Cardiac septum (tissue), 1 donor: Measurements from ENCODE around the gene DPY19L1. TPM values are rescaled to one million over a fixed set of nuclear protein-coding genes. Genes with fewer than 3 reads are reported as not detected.
"Not testable (repeated sequence)": the region's sequence is repeated elsewhere in the genome, so short reads cannot be mapped to it uniquely, and the experiment has no call there.

Experiments used
- DNase-seq: peaks from one replicate; pipeline ENCODE4 v3.0.0-alpha.2; 2020; ENCODE audit warnings: low spot score
- intact Hi-C: fragments of 100-400 bp; cut with DNase I; formaldehyde crosslinking; loops from one replicate; pipeline ENCODE4 v1.14.0; 2022
- long read RNA-seq: library from polyadenylated mRNA; unstranded; transcript quantifications from one replicate; pipeline ENCODE4 v2.0.0, GENCODE V29; 2021
- total RNA-seq: library from RNA; stranded (reverse); fragmentation: NEBNext Ultra II Directional; extraction: Animal tissue kit (Norgen Biotek cat#: 25700); gene quantifications from one replicate; pipeline ENCODE4 v1.2.1, GENCODE V29; 2021
- donor health status: DM: no; HTN: no; CAD: no.

DPY19L1 gene
- 29.0 TPM for total RNA-seq
- long read RNA-seq, full-length matches to known transcripts = 9 of 13 reads
- long read RNA-seq, partial matches to known transcripts = 1 of 13 reads
- long read RNA-seq, other reads (novel, unspliced or antisense) = 3 of 13 reads

DNA sequence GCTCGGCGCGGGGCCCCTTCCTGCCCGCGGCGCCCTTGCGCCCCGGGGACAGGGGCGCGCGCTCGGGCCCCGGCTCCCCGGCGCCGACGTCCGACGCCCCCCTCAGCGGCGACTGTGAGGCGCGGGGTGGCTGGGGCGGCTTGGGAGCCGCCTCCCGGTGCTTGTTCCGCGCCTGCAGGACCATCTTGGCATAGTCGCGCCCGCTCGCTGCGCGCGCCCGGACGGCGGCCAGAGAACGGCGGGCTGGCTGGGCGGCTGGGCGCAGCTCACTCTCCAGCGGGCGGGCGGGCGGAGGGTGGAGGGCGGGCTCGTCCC, at the start of gene DPY19L1:
Gene DPY19L1 (minus strand): TSS at position 275 of the 315 bp plus-strand sequence. CDS start 91 bp downstream, at position 184.
- intact Hi-C loops = loop anchor here (10.0 kb wide), 2 partner anchors 282 to 422 kb away; no protein-coding TSS in a partner anchor

GRCh38 chr7:35079517-35079916, 42.2 kb upstream of the DPY19L1 start:
- DNase-seq = not testable (repeated sequence)
- intact Hi-C loops = loop anchor here (10.0 kb wide), 1 partner anchor 455 kb away; no protein-coding TSS in a partner anchor

More for the DNA sequence above, at the start of gene DPY19L1:
- DNase-seq = no peak

DNA sequence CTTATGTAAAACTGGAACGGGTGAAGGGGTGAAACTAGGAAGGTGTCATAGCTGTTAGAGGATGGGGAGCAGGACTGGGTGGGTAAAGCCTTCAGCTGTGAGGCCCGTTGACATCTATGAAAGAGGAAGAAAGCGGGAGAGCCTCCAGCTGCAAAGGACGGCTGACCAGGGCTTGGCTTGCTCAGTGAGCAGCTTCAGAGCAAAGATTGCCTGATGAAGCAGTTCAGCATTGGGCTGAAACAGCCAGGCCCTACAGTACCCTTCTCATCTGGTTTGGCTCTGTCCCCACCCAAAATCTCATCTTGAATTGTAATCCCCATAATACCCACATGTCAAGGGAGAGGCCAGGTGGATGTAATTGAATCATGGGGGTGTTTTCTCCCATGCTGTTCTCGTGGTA, 36.7 kb upstream of the DPY19L1 start:
- DNase-seq = not testable (repeated sequence)
- intact Hi-C loops = loop anchor here (10.0 kb wide), 1 partner anchor 461 kb away; no protein-coding TSS in a partner anchor

DNA sequence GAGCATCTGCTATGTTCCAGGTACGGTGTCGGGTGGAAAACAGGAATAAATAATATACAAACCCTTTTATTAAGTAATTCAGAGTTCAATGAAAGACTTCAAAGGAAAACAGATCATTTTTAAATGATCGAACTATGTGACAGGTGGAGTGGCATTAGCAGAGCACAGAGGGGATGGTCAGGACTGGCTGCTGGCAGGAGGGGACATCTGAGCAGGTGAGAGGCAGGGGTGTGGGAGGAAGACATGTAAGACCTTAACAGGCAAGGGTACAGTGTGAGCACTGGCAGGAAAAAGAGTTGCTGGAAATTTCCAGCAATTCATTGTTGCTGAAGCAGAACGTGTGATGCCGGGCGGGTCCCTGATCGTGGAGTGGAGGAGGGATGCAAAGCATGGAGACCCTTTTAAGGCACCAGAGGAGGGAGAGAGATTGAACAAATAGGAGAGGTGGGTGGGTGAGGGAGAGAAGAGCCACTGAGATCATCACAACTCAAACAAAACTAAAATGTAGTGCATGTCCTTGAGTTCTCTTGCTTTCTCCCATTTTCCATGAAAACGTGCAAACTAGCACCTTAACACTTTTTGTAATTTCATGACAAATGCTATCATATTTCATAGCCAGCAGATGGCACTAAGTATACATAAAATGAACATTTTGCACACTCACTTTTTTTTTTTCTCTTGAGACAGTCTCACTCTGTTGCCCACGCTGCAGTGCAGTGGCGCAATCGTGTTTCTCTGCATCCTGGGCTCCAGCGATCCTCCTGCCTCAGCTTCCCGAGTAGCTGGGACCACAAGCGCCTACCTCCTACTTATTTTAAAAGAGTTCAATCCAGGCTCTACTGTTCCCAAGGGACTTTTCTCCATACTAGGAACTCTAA, 35.9 kb upstream of the DPY19L1 start:
- intact Hi-C loops = loop anchor here (10.0 kb wide), 1 partner anchor 462 kb away; no protein-coding TSS in a partner anchor
- DNase-seq = not testable (repeated sequence)

- intact Hi-C loops, DNase-seq: not testable (repeated sequence)
These were observed 31.8 kb upstream of the DPY19L1 start for GRCh38 chr7:35069084-35069483.

GRCh38 chr7:35065382-35065781, 28.1 kb upstream of the DPY19L1 start:
- DNase-seq, intact Hi-C loops: not testable (repeated sequence)

DNA sequence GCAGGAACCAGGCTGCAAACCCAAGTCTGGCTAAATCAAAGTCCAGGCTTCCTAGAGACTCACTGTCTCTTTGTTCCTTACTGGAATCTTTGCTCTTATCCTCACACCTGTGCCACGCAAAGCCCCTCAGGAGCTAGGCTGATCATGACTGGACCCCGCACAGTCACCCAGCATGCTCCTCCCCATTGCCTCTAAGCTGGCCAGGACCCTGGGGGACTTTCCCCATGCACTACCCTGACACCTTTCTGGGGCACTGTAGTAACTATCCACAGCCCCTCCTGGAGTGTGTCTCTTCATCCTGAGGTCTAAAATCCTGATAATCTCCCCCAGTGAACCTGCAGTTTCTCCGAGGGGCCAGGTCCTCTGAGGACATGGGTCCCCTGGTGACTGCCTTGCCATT, 21.3 kb upstream of the DPY19L1 start:
- intact Hi-C loops, DNase-seq: not testable (repeated sequence)

GRCh38 chr7:35057505-35058451, 20.5 kb upstream of the DPY19L1 start:
- intact Hi-C loops, DNase-seq: not testable (repeated sequence)

GRCh38 chr7:35055733-35056132, 18.4 kb upstream of the DPY19L1 start:
- intact Hi-C loops, DNase-seq: not testable (repeated sequence)

DNA sequence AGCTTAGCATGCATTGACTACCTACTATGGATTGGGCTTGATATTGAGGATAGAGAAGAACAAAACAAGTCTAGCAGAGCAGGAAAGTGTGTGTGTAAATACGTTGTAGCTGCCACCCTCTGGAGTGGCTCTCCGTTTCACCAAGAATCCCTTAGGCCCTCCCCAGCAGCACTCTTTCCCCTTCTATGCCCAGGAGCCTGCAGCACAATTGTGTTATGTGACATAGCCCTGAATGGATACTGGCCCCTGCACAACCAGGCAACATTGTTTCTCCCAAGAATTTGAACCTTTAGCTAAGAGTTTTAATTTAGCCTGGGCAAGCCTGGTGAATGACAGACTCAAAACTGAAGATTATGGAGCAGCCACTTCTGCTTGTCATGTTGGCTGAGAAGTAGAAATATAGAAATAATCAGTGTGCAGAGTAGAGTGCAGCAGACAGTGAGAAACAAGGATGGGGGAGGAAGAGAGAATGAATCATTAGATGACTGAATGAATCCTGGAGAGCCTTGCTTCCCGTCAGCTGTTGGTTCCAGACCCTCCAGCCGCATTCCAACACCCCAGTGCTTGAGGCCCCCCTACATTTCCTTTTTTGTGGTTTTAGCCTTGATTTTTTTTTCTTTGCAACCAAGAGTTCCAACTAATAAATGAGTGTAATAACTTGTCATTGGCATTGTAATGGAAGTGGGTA, 16.3 kb upstream of the DPY19L1 start:
- intact Hi-C loops, DNase-seq: not testable (repeated sequence)

- DNase-seq, intact Hi-C loops: not testable (repeated sequence)
These were observed 11.1 kb upstream of the DPY19L1 start for GRCh38 chr7:35048390-35048789.

DNA sequence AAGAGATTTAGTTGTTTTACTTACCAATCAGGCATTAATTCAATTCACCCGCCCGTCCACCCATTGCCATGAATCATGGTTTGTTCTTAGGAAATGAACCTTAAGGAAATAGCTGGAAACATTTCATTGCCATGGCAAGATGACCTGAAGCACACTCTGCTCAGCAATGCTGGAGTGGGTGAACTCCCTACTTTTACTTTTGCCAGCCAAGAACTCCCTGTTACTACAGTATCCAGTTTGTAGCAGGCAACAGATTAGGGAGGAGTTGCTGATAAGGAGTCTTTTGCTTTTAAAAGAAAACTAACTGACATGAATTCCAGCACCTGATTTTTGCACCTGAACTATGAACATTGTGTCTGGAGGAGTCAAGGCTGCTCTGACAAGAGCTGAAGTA, 10.6 kb upstream of the DPY19L1 start:
- intact Hi-C loops, DNase-seq: not testable (repeated sequence)

GRCh38 chr7:35047263-35047911, 10.1 kb upstream of the DPY19L1 start:
- DNase-seq, intact Hi-C loops: not testable (repeated sequence)

- intact Hi-C loops, DNase-seq: not testable (repeated sequence)
These were observed 6.0 kb upstream of the DPY19L1 start for GRCh38 chr7:35043301-35043700.

DNA sequence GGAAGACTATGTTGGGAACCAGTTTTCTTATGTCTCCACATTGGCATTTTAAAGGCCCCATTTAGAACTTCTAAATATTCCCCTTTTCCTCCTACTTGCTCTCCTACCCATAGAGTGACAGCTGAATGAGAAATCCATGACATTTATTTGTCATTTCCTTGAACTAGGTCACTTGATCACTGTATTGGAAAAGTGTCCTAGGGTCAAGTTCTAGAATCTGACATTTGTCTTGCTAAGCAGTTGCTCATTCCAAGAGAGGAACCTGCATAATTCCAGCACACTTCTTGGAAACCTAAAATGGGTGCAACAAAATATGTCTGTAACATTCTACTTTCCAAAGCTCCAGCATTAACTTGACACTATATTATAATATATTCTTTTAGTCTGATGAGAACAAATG, 3.6 kb upstream of the DPY19L1 start:
- intact Hi-C loops = no loop called here

DNA sequence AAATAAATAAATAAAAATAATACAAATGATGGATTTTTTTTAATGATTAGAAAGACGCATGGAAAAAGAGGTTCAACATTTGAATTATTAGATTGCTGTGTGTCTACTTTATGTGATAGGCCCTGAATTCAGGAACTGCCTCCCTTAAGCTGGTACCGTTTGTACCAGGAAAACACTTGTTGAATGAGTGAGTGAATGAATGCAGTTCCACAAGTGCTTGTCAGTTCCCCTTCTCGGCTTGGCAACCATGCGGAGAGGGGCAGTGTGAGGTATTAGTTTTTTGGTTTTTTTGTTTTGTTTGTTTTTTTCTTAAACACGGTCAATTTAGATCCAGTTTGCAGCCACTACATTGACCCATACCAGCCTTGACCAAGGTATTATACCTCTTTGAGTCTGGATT, 2.1 kb upstream of the DPY19L1 start:
- DNase-seq = no peak

More for the DNA sequence above, 3.6 kb upstream of the DPY19L1 start:
- DNase-seq = no peak

DNA sequence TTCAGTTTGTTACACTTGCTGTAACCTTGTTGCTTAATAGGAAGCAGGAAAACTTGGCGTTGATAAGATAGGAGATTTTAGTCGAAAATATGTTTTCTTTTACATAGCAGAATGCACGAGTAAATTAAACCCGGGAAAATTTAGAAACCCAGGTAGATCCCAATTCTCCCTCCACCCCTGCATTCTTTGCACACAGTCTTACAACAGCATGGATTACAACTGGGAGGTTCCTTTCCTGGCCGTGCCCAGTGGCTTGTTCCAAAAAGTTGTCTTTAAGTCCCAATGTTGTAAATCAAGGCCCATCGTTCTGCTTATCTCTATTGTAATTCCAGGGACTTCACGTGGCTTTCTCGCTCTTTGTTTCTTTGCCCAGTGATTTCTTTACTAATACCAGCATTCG, 1.1 kb upstream of the DPY19L1 start:
- intact Hi-C loops = loop anchor here (10.0 kb wide), 2 partner anchors 284 to 424 kb away; no protein-coding TSS in a partner anchor
- DNase-seq = no peak

More for the DNA sequence above, 2.1 kb upstream of the DPY19L1 start:
- intact Hi-C loops = loop anchor here (10.0 kb wide), 2 partner anchors 285 to 425 kb away; no protein-coding TSS in a partner anchor
